RPMI7951 (cell line): Measurements from ENCODE around the gene BCKDHB. TPM values are rescaled to one million over a fixed set of nuclear protein-coding genes. Genes with fewer than 3 reads are reported as not detected.
A peak's percentile ranks its signal among the peaks of the same experiment; 100 is the strongest.
"Not testable (repeated sequence)": the region's sequence is repeated elsewhere in the genome, so short reads cannot be mapped to it uniquely, and the experiment has no call there.

ENCODE experiments used
- DNase-seq: peaks from one replicate; pipeline ENCODE4 v3.0.0-alpha.2; 2012; ENCODE audit warnings: low read depth
- total RNA-seq: library from RNA; depleted of rRNA; stranded (reverse); fragments of >200 nt; shearing (Covaris generic); gene quantifications from 2 replicates; pipeline ENCODE4 v1.2.3, GENCODE V29; 2014

BCKDHB gene
- total RNA-seq, 1 experiment from 2014 or later: 23.2 TPM

- no peak for DNase-seq
These were observed 103.0 kb downstream of the BCKDHB start for GRCh38 chr6:80209430-80209829.

- DNase-seq: no peak
These were observed 104.1 kb downstream of the BCKDHB start for GRCh38 chr6:80210618-80211017.

- DNase-seq: peak; percentile 30
These were observed 104.8 kb downstream of the BCKDHB start for GRCh38 chr6:80211286-80211685.

- not testable (repeated sequence) for DNase-seq
These were observed 105.4 kb downstream of the BCKDHB start for GRCh38 chr6:80211890-80212289.

- DNase-seq: peak; percentile 52
These were observed 108.1 kb downstream of the BCKDHB start for GRCh38 chr6:80214436-80215022.

- DNase-seq: no peak
These were observed 108.6 kb downstream of the BCKDHB start for GRCh38 chr6:80215063-80215462.

- DNase-seq: no peak
These were observed 111.3 kb downstream of the BCKDHB start for GRCh38 chr6:80217794-80218193.

GRCh38 chr6:80223743-80224212 is 117.3 kb downstream of the BCKDHB start:
- DNase-seq: peak; percentile 68

- DNase-seq: no peak
These were observed 119.7 kb downstream of the BCKDHB start for GRCh38 chr6:80226151-80226550.

- DNase-seq: no peak
These were observed 120.2 kb downstream of the BCKDHB start for GRCh38 chr6:80226699-80227098.

GRCh38 chr6:80227545-80228105 is 121.2 kb downstream of the BCKDHB start:
- no peak for DNase-seq

- DNase-seq: no peak
These were observed 126.8 kb downstream of the BCKDHB start for GRCh38 chr6:80233262-80233661.

GRCh38 chr6:80233958-80234357 is 127.5 kb downstream of the BCKDHB start:
- no peak for DNase-seq

- DNase-seq: no peak
These were observed 127.9 kb downstream of the BCKDHB start for GRCh38 chr6:80234401-80234800.

- no peak for DNase-seq
These were observed 128.4 kb downstream of the BCKDHB start for GRCh38 chr6:80234908-80235307.

- no peak for DNase-seq
These were observed 129.2 kb downstream of the BCKDHB start for GRCh38 chr6:80235647-80236046.

- not testable (repeated sequence) for DNase-seq
These were observed 132.3 kb downstream of the BCKDHB start for GRCh38 chr6:80238754-80239153.

- no peak for DNase-seq
These were observed 138.6 kb downstream of the BCKDHB start for GRCh38 chr6:80245043-80245442.

- DNase-seq: no peak
These were observed 143.4 kb downstream of the BCKDHB start for GRCh38 chr6:80249897-80250296.

- no peak for DNase-seq
These were observed 144.0 kb downstream of the BCKDHB start for GRCh38 chr6:80250391-80250997.

- DNase-seq: no peak
These were observed 144.8 kb downstream of the BCKDHB start for GRCh38 chr6:80251321-80251720.

- no peak for DNase-seq
These were observed 148.2 kb downstream of the BCKDHB start for GRCh38 chr6:80254716-80255115.

GRCh38 chr6:80256691-80257090 is 150.2 kb downstream of the BCKDHB start:
- no peak for DNase-seq
